ENCODE measurements around the gene SLX4.

The SLX4 gene

DNA sequence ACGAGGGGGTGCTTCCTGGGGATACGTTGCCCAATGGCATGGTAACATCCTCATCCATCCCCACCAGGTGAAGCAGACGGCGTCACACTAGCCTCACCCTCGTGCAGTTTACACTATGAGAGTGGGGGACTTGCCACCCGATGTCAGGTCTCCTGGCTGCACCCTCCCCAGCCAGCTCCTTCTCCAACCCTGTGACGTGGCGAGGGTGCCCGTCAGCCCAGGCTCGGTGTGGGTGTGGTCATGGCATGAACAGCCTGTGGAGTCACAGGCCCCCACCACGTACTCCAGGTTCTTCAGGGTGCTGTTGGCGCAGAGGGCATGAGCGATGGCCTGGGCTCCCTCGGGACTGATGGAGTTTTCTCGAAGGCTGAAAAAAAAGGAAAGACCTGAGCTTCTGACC is 62.5 kb downstream of the SLX4 start:
- DNase-seq: no peak

DNA sequence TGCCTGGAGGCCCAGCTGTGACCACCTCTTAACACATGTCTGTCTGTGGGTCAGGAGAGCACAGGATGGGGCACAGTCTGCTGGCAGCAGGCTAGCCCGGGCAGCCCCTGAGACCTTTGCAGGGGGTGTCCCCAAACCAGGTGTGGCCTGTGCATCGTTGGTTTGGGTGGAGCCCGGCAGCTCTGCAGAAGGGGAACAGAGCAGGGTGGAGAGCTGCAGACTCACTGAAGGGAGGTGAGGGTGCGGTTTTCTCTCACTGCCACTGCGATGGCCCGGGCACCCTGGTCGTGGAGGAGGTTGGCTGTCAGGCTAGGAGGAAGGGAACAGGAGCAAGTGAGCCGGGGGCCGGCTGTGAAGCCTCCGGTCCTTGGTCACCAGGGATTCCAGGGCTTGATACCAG is 63.0 kb downstream of the SLX4 start:
- no peak for DNase-seq

DNA sequence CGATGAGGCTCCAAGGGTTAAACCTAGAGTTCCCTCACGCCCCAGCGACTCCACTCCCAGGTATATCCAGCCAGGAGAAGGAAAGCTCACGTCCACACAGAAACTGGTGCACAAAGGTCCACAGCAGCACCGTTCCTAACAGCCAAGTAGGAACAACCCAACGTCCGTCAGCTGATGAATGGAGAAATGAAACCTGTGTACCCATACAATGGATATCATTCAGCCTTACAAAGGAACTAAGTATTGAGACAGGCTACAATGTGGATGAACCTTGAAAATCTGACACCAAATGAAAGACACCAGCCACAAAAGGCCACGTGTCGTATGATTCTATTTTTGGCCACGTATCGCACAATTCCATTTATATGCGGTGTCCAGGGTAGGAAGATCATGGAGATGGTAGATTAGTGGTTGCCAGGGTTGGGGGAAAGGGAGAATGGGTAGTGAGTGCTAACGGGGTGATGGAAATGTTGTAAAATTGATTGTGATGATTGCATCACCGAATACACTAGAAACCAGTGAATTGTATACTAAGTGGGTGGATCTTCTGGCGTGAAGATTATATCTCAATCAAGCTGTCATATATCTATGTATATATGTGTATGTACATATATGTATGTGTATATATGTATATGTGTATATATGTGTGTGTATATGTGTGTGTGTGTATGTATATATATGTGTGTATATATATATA is 64.3 kb downstream of the SLX4 start:
- DNase-seq: no peak

DNA sequence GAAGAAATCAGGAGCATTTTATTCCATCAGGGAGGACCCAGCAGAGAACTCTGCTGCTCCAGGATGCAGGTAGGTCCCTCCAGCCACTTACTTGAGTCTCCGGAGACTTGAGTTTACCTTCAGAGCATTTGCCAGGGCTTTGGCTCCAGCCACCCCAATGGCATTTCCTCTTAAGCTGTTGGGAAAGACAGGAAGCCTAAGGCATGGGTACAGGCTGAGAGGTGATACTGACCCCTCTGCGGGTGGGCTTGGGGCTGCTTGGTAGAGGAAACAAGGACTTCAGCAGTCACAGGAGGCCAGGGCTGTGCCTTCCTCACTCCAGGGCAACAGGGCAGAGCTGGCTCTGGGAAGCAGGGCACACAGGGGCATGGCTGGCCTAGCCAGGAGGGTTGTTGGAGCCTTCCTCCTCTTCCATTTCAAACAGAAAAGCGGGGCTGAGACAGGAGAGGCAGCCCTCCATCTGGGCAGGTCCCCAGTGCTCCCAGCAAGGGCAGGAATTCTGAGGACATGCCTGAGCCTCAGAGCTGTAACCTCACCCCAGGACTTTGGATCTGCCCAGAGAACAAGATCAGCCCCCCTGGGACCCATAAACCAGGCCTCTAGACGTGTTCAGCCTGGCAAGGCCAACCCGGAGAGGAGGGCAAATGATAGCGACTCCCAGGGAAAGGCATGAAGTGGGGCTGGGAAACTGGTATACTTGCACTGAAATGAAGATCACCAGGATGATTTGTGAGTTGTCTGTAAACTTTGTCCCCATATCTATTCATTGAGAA is 68.6 kb downstream of the SLX4 start:
- no peak for DNase-seq

DNA sequence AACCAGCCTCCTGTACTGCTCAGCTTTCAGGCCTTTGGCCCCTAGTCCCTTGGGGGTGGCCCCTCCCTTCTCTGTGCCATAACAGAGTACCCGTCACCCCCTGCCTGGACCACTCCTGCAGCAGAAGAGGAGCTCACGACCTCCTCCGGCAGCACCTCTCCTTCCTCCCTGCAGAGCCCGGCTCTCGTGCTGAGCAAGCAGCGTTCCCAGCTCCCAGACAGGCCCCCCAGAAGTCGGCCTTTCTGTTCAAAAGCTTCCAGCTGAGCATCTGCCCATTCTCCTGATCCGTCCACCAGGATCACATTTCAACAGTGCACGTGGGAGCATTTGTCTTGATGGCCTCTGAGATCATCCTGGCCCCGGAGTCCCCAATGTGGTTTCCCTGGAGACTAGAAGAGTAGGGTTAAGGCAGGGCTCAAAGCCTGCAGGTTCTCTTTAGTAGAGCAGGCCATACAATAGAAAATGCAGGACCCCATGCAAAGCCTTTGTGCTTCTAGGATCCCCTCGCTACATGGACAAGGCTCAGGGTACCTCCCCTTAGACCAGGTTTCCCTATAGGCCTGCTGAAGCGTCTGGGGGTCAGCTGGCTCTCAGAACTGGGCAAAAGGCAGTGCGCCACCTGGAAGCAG is 69.8 kb downstream of the SLX4 start:
- DNase-seq: no peak

DNA sequence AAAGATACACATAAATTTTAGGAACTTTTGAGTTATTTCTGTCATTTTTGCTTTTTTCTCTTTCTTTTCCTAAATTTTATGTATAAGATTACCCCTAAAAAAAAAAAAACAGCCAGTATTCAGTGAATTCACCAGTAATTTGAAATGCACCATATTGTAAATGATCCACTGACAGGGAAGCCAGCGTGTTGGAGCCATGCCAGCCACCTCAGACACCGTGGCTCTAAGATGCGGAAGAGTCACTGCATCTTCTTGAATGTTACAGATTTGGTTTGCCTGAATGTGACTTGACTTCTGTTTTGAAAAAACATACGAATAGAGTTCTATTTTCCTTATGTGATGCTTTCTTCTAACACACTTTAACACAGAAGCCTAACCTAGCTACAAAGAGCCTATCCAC is 73.2 kb downstream of the SLX4 start:
- no peak for DNase-seq

DNA sequence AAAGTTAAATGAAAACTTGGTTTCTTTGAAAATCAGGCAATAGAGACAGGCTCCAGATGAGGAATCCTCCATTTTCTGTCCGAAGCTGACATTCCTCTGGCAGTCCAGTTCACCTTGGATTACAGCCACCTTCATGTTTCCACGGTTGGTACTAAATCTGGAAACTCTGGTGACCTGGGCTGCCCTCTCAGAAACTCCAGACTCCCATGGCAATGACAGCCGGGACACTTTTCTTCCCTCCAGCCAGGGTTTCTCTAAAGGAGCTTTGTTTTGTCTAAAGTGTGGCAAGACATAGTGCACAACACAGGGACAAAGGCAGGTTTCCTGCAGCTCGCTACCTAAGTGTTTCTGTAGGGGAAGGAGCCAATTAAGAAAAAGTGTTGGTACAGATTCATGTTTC is 74.6 kb downstream of the SLX4 start:
- DNase-seq: no peak

DNA sequence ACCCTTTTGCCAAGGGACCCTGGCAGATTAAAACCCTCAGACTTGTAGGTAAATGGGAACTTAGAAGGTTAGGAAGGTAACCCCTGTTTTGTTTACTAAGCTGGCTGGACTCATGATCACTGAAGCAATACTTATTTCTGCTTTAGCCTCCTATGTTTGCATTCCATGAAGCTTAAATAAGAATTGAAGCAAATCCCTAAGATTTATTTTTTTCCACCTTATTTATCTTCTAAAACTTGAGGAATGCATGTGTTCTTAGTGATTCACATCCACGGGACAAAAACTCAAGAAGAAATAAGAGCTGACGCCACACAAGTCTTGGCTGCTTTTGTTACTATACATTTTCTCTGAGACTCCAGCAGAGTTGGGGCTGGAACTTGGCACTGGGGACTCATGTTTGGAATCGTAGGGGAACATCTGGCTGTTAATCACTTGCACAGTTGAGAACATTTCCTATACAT is 75.1 kb downstream of the SLX4 start:
- DNase-seq: no peak

DNA sequence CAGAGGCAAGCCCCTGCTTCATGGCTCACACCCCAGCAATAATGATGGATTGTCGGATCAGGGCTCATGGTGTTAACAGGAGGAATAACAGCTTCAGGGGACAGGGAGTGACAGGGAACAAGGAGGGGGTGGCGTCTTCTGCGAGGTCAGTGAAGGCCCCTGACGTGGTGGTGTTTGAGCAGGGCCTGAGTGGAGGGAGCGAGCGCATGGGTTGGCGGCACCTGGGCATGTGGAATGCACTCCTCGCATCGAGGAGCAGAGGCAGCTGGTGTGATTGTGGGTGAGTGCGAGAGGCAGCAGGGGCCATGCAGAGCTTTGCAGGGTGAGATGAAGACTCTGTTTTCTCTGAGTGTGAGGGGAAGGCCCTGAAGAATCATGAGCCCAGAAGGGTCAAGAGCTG is 77.3 kb downstream of the SLX4 start:
- DNase-seq: no peak

DNA sequence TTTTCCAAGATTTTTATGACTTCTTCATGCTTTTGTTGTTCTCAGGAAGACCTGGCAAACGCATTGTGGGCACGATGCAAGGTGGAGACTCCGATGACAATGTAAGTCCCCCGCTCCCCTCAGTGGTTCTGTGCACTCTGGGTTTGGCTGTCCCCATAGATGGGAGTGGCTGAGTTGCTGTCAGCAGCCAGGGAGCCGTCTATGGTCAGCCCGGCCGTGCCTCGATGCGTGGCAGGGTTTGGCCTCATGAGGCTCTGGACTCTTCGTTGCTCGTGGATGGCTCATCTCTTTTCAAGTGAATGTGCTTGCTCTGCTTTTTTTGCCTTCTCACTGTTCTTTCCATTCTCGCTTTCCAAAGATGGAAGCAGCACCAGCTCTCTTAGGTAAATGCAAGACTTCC is 78.7 kb downstream of the SLX4 start:
- DNase-seq: no peak

All from stimulated activated CD4-positive, alpha-beta T cell treated with anti-CD3 and anti-CD28 coated beads, Interleukin-2, amount 100 ng/mL, for 24 hours (primary cell).